GM13976 (cell line): ENCODE results near the gene TFAP2A.

ENCODE experiments used
- DNase-seq: peaks from one replicate; pipeline ENCODE4 v3.0.0; 2012; ENCODE audit warnings: low spot score
- in situ Hi-C: fragments of 300-500 bp; cut with MboI; formaldehyde crosslinking; loops from one replicate; pipeline ENCODE4 v1.12.0; 2022; ENCODE audit warnings: low sequenced_read_pairs, mixed read lengths, inconsistent platforms; ENCODE audit not compliant: unreplicated experiment
- TF ChIP-seq, protein P1 (sequence below): IDR thresholded peaks from 2 replicates; pipeline ENCODE4 v1.5.1; 2012; ENCODE audit warnings: borderline replicate concordance, mild to moderate bottlenecking; ENCODE audit not compliant: insufficient read depth; ENCODE audit errors: extremely low read depth, missing control alignments, control extremely low read depth

Gene TFAP2A

DNA sequence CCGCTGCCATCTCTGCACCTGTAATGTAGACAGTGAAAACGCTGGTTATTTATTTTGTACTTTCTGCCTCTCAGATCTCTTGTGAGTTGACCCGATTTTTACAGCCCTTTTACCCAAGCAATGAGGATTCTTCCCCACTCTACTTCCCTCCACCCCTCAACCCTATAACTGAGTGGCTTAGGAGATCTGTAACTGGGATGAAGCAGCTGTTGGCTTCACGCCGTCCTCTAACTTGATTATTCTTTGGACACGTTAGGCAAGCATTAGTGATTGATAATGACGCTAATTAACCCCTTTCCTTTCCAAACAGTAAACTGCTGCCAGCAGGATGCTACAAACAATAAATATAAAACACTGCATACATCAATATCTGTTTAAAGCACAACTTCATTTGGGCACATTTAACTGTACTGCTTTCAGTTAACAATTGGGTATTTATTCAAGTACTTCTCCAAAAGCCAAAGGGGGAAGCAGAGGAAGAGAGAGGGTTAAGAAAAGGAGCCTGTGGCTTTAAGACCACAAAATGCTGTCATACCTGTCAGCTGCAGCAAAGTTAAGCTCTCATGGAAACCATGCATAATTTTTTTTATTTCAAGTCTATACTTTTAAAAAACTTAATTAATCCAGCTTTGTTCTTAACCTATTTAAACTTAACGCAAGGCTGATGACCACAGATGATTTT lies 21.2 kb downstream of the TFAP2A start:
- DNase-seq, result no peak
- TF ChIP-seq, protein P1, sequence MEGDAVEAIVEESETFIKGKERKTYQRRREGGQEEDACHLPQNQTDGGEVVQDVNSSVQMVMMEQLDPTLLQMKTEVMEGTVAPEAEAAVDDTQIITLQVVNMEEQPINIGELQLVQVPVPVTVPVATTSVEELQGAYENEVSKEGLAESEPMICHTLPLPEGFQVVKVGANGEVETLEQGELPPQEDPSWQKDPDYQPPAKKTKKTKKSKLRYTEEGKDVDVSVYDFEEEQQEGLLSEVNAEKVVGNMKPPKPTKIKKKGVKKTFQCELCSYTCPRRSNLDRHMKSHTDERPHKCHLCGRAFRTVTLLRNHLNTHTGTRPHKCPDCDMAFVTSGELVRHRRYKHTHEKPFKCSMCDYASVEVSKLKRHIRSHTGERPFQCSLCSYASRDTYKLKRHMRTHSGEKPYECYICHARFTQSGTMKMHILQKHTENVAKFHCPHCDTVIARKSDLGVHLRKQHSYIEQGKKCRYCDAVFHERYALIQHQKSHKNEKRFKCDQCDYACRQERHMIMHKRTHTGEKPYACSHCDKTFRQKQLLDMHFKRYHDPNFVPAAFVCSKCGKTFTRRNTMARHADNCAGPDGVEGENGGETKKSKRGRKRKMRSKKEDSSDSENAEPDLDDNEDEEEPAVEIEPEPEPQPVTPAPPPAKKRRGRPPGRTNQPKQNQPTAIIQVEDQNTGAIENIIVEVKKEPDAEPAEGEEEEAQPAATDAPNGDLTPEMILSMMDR, result no peak
- in situ Hi-C loops, result no loop called here

DNA sequence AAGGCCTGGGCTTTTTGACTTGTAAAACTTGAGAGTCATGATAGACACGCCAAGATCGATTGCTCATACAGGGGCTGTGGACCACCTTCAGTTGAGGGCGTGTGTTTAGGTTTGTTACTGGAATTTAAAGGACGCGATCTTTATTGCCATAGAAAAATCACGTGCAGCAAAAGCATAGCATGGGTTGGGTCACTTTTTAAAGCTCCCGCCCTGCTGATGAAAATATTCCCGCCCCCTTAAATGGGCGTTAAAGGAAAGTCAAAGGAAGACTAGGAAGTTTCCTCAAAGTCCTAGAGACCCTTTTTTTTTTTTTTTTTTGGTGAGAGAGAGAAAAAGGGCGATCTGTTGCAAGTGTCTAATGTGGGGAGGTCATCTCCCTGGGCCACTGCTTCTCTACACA lies 23.1 kb downstream of the TFAP2A start:
- TF ChIP-seq, protein P1, result no peak
- DNase-seq, result no peak
- in situ Hi-C loops, result no loop called here

DNA sequence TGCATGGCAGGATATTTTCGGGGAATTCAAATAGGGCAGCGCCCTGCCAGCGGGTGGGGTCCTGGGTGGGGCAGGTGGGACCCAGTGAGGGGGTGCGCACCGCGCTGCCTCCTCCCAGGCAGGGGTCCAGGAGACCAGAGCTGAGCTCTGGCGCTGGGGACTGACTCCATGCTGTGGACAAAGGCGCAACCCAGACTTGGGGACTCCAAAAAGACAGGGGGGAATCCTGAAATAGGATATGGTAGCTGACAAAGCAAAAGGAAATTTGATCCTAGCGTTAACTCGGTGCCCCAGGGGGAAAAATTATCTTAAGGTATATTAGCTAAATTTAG lies 23.6 kb downstream of the TFAP2A start:
- TF ChIP-seq, protein P1, result no peak
- DNase-seq, result no peak
- in situ Hi-C loops, result no loop called here

DNA sequence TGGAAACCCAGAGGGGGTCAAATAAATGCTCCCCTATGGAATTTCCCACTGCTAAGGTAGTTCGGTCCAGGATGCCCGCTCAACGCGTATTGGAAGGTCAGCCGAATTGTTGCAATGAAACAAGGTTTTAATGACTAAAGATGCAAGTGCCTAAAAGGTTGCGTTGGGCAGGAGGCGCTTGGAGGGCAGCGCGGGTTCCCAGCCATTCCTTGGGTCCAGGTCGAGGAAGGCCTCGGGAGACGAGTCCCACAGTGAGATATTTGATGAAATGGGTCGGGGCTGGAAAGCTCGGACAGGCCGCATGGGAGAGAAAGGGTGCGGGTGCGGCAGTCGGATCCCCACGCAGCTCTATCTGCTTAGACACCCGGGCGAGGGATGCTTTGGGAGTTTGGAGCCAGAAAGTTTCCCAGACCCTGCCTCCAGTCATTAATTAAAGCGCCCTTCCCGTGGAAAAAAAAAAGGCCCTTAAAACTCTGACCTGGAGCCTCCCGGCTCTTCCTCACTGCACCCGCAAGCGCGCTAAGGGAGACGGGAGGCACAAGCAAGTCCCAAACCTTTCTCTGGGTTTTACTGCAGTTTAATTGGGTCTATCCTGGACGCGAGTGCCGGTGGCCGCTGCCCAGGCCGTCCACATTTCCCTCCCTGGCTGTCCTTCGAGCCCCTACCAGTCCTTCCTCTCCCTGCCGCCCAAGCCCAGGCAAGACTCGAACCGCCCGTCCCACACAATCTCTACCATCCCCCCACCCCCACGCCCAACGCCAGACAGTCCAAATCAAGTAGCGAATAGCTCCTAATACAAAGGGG lies 24.2 kb downstream of the TFAP2A start:
- TF ChIP-seq, protein P1, result no peak
- in situ Hi-C loops, result no loop called here
- DNase-seq, result no peak

DNA sequence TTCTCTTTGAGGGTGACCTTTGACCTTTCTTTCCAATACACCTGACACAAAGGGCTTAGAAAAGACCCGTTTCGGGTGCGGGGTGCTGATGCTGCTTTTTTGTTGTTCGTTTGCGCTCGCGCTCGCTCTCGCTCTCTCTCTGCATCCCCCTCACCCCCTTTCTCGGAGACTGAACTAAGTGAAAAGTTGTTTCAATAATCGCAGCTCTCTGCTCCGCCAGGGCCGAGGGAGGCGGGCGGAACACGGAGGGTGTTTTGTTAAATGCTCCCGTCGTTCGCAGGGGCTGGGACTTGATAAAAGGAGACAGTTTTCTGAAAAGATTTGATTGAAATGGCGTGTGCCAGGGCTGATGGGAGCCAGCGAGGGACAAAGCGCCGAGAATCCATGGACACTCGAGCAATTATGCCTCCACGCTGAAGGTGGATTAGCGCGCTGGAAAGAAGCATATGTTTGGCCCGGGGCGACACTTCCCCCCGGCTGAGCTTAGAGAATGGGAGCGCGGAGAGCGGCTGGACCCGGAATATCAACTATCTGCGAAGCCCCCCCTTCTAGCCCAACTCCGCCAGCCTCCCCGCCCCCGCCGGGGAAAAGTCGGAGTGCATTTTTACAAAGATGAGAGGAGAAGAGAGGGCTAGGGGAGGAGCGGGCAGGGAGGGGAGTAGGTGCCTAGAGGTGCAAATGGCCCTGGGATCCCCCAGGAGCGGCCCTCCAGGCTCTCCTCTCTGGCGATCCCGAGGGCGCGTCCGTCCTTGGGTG lies 25.0 kb downstream of the TFAP2A start:
- no peak for DNase-seq
- in situ Hi-C loops, result no loop called here
- TF ChIP-seq, protein P1, result no peak

DNA sequence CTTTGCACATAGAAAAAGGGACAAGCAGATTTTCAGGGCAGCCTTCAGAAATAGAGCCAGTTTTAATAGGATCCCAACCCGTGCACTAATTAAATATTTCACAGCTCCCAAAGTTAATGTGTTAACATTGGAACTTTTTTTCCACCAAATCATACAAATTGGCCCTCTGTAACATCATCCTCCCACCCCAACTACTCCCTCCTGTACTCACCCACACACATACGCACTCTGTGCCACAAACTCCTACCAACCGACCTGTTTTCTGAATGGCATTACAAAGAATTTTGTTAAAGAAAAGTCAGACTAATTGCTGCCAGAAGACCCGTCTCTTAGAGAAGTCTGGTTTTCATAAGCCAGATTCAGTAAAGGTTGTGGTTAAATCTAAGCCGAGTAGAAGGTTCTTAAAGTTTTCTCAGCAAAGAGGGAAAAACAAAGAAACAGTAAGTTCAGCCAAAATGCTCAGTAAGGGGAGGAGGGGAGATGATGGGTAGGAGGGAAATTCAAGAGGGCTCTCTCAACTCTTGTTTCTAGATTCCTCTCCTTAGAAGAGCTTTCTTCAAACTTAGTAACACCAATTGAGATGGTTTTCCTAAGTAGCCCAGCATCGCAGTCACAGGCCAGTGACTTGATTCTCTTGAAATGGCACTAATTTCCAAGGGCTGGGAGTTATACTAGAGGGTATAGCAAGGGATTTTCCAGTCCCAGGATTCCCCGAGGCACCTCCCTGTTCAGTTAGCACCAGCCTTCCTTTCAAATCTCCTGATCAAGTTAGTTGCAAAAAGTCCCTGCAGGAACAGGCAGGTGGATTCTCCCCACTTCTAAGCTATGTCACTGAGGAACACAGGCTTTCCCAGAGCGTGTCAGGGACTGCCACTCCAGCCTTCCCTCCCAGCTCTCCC lies 27.9 kb downstream of the TFAP2A start:
- in situ Hi-C loops, result no loop called here
- no peak for DNase-seq
- TF ChIP-seq, protein P1, result no peak
